ENCODE results near the gene CCDC40. TPM values are rescaled to one million over a fixed set of nuclear protein-coding genes. Genes with fewer than 3 reads are reported as not detected.
A peak's percentile ranks its signal among the peaks of the same experiment; 100 is the strongest.

Gene CCDC40
- total and polyA plus RNA-seq, 9 of the 15 experiments (the other 6 are each of a cell fraction or from before 2014, with no cell fraction given), result 0.07 to 0.33 TPM; not detected in 7

DNA sequence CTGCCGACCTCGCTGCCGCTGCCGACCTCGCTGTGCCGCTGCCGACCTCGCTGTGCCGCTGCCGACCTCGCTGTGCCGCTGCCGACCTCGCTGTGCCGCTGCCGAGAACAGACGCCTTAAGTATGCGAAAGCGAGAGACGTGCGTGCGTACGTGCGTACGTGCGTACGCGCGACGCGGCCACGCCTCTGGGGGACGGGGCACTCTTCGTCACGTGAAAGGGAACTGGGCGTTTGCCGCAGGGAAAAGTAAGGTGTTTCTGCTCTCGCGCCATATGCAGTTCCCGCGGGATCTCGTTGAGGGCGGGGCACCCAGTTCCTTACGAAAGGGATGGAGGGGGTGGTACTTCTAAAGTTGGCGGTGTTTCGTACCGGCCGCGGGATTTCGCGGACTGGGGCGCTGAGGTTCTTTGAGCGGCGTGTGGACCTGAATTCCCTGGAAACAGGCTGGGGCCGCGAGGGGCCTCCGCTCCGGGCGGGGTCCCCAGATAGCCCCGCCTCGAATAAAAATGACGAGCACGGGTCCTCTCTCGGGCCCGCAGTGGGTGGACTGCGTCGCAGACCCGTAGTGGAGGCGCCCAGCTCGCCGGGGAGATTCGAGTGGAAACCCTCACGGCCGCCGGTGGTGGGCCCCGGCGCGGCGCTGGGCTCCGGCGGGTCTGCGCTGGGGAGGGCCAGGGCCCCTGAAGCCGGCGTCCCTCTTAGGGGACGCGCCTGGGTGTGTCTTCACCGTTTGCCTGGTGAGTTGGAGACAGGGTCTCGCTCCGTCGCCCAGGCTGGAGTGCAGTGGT is 110.8 kb downstream of the CCDC40 start, which contains the start of gene EIF4A3 (continued):
- TF ChIP-seq, protein P1, sequence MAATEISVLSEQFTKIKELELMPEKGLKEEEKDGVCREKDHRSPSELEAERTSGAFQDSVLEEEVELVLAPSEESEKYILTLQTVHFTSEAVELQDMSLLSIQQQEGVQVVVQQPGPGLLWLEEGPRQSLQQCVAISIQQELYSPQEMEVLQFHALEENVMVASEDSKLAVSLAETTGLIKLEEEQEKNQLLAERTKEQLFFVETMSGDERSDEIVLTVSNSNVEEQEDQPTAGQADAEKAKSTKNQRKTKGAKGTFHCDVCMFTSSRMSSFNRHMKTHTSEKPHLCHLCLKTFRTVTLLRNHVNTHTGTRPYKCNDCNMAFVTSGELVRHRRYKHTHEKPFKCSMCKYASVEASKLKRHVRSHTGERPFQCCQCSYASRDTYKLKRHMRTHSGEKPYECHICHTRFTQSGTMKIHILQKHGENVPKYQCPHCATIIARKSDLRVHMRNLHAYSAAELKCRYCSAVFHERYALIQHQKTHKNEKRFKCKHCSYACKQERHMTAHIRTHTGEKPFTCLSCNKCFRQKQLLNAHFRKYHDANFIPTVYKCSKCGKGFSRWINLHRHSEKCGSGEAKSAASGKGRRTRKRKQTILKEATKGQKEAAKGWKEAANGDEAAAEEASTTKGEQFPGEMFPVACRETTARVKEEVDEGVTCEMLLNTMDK (IDR thresholded peaks at IDR 0.05; ENCODE audit: borderline replicate concordance, insufficient read depth, low read depth, low read length, poor library complexity, severe bottlenecking), result no peak
- TF ChIP-seq GATAD2A (IDR thresholded peaks at IDR 0.05) (no peak), BDP1 (IDR thresholded peaks at IDR 0.05; ENCODE audit: insufficient read depth, insufficient read length) (no peak), CEBPB (tag; IDR thresholded peaks at IDR 0.05) (peak; percentile 70), BCL6 (CRISPR knock-in tag; IDR thresholded peaks at IDR 0.05) (no peak), CAMTA2 (CRISPR knock-in tag; conservative IDR thresholded peaks at IDR 0.05) (no peak), NBN (IDR thresholded peaks at IDR 0.05; ENCODE audit: low read depth) (no peak), ZEB2 (IDR thresholded peaks at IDR 0.05) (no peak), ZNF785 (CRISPR knock-in tag; IDR thresholded peaks at IDR 0.05) (no peak), ZNF79 (CRISPR knock-in tag; IDR thresholded peaks at IDR 0.05; ENCODE audit: low read depth) (no peak), ZNF586 (CRISPR knock-in tag; conservative IDR thresholded peaks at IDR 0.05) (no peak), TCF3 (CRISPR knock-in tag; IDR thresholded peaks at IDR 0.05) (peak; percentile 36; the same call in 1 of the 2 replicates), ZSCAN32 (CRISPR knock-in tag; IDR thresholded peaks at IDR 0.05) (no peak), ZNF274 (IDR thresholded peaks at IDR 0.05; ENCODE audit: borderline replicate concordance, low read depth, low read length) (no peak), RFX7 (CRISPR knock-in tag; IDR thresholded peaks at IDR 0.05) (no peak), DNMT1 (IDR thresholded peaks at IDR 0.05) (no peak), FOSL1 (tag; conservative IDR thresholded peaks at IDR 0.05) (no peak), SIN3B (IDR thresholded peaks at IDR 0.05; ENCODE audit: low read depth) (no peak), CBFA2T3 (IDR thresholded peaks at IDR 0.05) (no peak), ZC3H11A (IDR thresholded peaks at IDR 0.05; ENCODE audit: low read depth, low read length) (no peak)
- TF ChIP-seq, protein P2, sequence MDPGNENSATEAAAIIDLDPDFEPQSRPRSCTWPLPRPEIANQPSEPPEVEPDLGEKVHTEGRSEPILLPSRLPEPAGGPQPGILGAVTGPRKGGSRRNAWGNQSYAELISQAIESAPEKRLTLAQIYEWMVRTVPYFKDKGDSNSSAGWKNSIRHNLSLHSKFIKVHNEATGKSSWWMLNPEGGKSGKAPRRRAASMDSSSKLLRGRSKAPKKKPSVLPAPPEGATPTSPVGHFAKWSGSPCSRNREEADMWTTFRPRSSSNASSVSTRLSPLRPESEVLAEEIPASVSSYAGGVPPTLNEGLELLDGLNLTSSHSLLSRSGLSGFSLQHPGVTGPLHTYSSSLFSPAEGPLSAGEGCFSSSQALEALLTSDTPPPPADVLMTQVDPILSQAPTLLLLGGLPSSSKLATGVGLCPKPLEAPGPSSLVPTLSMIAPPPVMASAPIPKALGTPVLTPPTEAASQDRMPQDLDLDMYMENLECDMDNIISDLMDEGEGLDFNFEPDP (CRISPR knock-in tag; IDR thresholded peaks at IDR 0.05), result no peak
- TF ChIP-seq, protein P3, sequence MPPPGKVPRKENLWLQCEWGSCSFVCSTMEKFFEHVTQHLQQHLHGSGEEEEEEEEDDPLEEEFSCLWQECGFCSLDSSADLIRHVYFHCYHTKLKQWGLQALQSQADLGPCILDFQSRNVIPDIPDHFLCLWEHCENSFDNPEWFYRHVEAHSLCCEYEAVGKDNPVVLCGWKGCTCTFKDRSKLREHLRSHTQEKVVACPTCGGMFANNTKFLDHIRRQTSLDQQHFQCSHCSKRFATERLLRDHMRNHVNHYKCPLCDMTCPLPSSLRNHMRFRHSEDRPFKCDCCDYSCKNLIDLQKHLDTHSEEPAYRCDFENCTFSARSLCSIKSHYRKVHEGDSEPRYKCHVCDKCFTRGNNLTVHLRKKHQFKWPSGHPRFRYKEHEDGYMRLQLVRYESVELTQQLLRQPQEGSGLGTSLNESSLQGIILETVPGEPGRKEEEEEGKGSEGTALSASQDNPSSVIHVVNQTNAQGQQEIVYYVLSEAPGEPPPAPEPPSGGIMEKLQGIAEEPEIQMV (tag; conservative IDR thresholded peaks at IDR 0.05; ENCODE audit: low read depth), result peak; percentile 60; the same call in 1 of the 2 replicates
- TF ChIP-seq, protein P4, sequence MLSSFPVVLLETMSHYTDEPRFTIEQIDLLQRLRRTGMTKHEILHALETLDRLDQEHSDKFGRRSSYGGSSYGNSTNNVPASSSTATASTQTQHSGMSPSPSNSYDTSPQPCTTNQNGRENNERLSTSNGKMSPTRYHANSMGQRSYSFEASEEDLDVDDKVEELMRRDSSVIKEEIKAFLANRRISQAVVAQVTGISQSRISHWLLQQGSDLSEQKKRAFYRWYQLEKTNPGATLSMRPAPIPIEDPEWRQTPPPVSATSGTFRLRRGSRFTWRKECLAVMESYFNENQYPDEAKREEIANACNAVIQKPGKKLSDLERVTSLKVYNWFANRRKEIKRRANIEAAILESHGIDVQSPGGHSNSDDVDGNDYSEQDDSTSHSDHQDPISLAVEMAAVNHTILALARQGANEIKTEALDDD (IDR thresholded peaks at IDR 0.05), result peak; percentile 17; the same call in 1 of the 2 replicates
- TF ChIP-seq, protein P5, sequence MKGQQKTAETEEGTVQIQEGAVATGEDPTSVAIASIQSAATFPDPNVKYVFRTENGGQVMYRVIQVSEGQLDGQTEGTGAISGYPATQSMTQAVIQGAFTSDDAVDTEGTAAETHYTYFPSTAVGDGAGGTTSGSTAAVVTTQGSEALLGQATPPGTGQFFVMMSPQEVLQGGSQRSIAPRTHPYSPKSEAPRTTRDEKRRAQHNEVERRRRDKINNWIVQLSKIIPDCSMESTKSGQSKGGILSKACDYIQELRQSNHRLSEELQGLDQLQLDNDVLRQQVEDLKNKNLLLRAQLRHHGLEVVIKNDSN (CRISPR knock-in tag; IDR thresholded peaks at IDR 0.05), result peak; percentile 96

Measured in K562 (cell line).